Stimulated activated CD4-positive, alpha-beta T cell treated with anti-CD3 and anti-CD28 coated beads, Interleukin-2, amount 100 ng/mL, for 24 hours (primary cell): Measurements from ENCODE around the gene PSMA7.
A peak's percentile ranks its signal among the peaks of the same experiment; 100 is the strongest.
"Not testable (repeated sequence)": the region's sequence is repeated elsewhere in the genome, so short reads cannot be mapped to it uniquely, and the experiment has no call there.

Experiments
- DNase-seq, 2 donors: peaks; one replicate each; pipeline ENCODE4 v3.0.0-alpha.2; 2020

Gene PSMA7

DNA sequence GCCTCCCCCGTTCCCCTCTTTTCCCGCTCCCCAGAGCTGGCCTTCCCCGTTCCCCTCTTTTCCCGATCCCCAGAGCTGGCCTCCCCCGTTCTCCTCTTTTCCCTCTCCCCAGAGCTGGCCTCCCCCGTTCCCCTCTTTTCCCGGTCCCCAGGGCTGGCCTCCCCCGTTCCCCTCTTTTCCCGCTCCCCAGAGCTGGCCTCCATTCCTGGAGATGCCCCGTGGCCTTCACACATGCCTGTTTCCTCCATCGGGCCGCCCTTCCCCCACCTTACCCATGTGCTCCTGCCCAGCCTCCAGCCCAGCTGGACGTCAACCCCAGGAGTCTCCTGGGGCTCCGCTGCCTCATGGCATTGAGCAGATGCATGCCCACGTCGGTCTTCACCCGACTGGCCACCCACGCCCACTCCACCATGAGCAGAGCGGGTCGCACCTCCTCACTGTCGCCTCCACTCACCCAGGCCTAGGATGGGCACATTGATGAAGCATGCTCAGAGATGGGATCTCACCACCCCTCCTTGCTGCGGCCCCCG lies 8.7 kb upstream of the PSMA7 start:
- no peak for DNase-seq

DNA sequence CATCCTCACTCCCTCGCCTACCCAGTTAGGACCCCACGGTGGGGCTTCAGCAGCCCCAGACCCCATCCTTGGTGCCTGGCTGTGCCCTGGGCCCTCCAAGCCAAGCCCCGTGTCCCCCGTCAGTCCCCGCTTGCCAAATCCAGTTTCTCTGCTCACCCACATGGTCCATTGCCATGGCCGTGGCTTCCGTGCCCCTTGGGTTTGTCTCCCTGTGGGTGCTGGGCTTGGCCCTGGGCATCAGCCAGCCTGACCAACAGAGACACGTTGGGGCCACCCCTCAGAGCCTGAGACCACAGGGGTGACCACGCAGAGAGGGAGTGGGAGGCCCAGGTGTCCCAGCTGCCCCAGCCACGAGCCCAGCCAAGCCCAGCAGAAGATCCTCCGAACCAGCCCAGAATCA lies 8.0 kb upstream of the PSMA7 start:
- DNase-seq, result no peak

DNA sequence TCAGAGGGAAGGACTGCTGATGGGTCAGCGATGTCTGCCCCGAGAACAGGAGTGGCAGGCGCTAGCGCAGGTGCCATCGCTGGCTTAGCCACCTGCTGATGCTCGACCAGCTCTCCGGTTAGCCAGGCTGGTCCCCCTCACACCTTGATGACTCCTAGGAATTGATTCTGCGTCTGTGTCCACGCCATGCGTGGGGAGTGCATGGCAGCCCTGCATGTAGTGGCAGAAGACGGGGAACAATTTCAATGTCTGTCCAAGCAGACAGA lies 7.0 kb upstream of the PSMA7 start:
- no peak for DNase-seq

DNA sequence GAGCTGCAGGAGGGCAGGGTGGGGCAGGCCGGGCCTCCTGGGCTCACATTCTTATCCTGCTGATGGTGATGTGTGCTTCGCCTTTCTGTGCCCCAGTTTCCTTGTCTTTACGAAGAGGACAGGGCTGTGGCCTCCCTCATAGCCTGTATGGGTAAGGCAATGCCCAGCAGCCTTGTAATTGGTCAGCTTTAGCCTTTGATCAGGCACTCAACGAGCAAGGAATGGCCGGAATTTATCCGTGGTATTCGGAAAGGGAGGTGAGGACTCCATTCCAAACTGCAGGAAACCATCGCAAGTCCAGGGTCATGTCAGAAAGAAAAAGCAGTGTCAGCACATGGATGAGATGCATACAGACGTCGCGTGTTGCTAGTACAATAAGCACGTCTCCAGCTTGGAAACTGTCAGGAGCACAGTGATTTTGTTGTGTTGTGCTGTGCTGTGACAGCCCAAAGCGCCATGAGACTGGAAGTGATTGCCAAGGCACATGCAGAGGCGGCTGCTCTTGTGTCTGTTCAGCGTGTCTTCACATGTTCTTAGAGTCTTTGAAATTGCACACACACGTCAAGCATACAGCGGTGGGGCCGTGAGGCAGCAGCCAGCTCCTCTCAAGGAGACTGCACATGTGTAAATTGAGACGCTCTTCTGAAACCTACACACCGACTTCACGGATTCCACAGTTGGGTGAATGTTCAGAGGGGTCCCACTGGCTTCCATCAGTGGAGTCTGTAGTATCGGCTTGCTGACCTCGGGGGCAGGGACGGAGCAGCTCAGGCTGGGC lies 6.5 kb upstream of the PSMA7 start:
- no peak for DNase-seq

DNA sequence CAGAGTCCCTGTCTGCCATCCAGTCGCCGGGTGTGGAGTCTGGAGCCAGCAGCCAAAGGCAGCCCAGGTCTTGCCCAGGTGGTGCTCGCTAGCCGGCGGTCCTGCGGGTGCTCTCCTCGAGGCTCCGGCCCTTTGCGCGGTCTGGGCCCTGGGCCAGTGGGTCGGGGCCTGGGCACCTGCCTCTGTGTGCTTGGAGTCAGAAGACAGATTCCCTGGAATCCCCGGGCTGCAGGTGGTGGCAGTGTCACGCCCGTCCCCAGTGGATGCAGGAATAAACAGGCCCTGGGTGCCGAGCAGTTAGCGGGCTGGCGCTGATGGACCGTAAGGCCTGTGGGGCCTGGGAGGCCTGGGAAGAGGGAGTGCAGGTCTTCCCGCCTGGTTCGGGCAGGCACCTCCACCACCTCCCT lies 5.7 kb upstream of the PSMA7 start:
- no peak for DNase-seq

DNA sequence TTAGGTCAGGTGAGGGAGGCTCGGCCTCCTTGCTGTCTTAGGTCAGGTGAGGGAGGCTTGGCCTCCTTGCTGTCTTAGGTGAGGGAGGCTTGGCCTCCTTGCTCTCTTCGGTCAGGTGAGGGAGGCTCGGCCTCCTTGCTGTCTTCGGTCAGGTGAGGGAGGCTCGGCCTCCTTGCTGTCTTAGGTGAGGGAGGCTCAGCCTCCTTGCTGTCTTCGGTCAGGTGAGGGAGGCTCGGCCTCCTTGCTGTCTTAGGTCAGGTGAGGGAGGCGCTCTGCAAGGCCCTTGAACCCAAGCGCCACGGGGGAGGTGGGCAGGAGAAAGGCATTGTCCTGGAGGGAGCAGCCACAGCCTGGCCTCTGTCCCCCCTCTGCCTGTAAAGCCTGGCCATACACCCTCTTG lies 5.2 kb upstream of the PSMA7 start:
- not testable (repeated sequence) for DNase-seq

DNA sequence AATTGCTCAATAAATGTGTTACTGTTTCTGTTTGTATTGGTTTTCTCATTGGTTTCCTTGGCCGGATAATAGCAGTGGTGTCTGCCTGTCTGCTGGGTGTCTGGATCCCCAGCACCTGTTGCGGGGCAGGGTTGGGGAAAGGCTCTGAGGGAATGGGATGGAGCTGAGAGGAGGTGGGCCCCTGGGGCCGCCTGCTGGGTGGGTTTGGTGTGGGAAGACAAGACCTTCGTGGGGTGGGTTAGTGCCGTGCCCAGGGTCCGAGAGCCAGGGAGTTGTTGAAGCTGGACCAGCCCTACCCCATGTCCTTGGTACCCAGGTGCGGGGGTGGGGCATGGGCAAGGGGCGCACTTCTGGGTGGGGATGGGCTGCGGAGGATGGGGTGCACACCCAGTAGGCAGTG lies 4.3 kb upstream of the PSMA7 start:
- DNase-seq, result no peak

DNA sequence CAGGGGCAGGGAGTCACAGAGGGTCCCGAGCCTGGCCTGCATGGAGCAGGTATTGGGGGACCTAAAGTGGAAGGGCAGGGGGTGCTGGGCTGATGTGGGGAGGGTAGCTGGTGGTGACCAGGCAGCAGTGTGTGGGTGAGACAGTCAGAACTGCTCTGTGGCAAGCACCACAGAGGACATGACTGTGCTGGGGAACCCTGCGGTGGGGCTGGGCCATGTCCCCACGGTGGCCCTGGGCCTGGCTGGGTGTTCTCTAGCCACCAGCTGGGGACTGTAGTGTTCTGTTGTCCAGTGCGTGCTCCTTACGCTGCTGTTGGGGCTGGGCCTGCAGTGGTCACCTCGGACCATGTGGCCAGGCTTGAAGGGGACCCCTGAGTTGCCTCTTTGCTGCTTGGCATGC lies 3.9 kb upstream of the PSMA7 start:
- no peak for DNase-seq

DNA sequence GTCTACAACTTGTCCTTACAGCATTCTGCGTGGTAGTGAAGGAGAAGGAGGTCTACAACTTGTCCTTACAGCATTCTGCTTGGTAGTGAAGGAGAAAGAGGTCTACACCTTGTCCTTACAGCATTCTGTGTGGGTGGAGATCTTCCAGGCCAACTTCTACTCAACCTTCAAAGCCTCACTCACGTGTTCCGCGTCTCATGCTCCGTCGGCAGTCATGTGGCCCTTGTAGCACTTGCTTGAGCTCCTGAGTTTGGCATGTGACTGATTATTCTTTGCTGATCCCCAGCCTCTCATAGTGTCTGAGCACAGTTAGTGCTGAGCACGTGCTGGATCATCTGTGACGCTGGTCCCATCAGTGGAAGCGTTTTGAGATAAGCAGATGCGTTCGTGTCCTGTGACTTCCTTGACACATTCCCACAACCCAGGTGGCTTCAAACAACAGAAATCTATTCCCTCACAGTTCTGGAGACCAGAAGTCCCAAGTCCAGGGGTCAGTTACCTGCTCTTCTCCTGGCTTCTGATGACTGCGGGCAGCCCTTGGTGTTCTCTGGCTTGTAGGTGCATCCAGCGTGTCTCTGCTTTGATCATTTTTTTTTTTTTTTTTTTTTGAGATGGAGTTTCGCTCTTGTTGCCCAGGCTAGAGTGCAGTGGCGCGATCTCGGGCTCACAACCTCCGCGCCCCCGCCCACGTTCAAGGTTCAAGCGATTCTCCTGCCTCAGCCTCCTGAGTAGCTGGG lies 3.0 kb upstream of the PSMA7 start:
- no peak for DNase-seq

DNA sequence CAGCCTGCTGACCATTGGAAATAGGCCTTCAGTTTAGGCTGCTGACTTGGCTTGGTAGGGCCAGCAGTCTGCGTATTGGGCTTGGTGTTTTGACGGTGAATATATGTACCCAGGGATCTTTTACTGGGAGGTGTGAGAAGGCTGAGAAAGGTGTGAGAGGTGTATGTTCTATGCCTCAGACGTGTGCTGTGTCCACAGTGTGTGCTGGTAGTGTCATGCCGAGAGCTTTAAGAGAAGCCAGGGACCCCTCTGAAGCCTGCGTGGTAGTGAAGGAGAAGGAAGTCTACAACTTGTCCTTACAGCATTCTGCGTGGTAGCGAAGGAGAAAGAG lies 2.5 kb upstream of the PSMA7 start:
- no peak for DNase-seq

DNA sequence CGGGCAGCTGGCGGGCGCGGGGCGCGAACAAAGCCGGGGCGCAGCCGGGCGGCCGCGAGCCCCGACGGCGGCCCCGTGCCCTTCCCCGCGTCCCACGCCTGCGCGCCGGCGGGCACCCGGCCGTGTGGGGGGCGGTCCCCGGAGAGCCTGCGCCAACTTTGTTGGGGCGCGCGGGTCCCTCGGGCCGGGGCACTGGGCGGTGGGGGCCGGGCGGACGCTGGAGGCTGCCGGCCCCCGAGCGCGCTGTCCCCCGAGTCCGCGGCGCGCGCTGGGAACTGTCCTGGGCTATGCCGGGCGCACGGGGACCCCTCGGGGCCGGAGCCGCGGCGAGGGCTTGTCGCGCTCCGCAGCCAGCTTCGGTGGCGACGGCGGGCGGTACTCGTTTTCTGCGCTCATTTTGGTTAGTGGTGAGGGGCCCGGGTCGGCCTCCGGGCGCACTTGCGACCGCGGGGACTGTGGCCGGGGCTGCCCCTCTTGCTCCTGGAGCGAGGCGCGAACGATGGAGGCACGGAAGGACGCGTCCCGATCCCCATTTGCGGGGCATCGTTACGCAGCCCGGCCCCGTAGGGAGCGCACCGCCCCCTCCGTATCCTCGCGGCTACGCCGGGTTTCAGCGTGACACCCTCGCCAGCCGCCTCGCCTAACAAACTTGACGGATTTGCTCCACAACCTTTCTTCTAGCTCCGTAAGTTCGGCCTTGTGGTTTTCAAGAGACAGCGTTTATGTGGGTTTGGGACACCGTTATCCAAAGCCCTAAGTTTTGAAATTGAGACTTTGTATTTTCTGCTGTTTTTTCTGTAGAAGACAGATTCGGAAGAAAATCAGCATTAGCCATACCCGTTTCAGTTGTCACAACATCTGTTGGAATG lies 997 bp upstream of the PSMA7 start:
- DNase-seq, result peak; percentile 70 to 75

DNA sequence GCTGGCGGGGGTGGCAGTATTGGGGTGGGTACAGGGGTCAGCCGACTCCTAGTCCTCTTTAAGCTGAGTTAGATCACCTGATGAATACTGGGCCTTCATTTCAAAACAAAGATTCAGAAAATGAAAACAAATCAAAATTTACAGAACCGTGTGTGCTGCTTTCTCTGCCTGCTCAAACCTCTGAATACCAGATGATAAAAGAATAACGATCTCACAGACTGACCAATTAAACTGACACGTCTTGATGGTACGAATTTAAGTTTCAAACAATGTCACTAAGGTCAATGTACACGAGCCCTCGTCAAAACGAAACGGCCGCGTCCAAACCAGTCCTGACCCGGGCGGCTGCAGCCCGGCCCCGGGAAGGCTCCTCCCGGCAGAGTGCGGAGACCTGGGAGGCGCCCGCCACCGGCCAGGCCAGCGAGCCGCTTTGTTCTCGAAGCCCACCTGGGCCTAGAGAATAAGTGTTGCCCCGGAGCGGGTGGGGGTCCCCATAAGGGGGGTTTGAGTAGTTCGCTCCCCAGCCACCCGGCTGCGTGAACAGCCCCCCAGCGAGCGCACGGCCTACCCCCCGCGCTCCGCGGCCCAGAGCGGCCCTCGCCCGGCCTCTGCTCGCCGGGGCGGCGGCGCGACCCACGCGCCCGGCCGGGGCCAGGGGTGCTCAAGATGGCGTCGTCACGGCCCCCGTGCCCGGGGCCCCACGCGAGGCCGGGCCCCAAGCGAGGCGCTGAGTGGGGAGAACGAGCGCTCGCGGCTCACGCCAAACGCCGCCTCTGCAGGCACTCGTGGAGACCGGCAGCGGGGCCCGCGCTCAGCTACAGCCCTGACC lies 728 bp downstream of the PSMA7 start:
- peak; percentile 32 to 37 for DNase-seq

DNA sequence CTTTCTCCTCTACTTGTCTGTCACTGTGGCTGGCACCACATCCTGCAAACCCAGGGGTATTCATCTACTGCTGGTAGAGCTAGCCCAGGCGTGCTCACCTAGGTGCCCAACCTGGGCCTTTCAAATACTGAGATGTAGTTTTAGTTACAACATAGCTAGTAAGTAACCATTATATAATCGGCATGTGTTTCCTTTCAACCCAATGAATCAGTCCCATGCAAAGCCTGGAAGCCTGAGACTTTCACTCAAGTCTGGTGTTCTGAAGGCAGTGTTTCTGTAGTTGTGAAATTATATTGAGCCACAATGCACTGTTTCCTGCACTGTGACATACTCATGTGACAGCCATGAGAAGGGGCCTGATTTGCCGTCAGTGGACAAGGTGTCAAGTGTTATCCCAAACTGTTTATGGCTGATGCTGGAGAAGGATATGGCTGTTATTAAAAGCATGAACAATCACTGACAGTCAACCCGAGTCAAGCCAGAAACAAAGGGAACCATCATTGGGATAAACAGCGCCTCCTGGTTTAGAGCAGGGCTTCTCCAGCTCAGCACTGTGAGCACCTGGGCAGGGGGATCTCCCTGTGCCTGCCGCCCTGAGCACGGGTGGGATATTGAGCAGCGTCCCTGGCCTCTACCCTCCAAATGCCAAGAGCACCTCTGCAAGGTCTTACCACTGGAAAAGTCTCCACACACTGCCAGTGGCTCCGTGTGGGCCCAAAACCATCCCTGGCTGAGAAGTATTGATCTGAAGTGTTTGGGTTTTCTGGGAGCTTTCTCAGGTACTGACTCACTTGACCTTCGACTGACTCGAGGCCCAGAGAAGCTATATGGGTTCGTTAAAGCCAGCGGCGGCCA lies 1.6 kb downstream of the PSMA7 start:
- peak; percentile 32 to 34 for DNase-seq

DNA sequence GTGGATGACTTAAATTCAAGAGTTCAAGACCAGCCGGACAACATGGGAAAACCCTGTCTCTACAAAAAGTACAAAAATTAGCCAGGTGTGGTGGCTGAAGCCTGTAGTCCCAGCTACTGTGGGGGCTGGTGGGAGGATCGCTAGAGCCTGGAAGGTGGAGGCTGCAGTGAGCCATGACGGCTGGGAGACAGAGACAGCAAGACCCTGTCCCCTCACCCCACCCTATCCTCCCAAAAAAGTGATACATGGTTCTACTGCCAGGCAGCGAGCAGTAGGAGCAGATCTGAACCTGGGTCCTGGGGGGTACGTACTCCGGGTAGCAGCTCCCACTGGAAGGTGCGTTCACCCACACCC lies 2.2 kb downstream of the PSMA7 start:
- no peak for DNase-seq

DNA sequence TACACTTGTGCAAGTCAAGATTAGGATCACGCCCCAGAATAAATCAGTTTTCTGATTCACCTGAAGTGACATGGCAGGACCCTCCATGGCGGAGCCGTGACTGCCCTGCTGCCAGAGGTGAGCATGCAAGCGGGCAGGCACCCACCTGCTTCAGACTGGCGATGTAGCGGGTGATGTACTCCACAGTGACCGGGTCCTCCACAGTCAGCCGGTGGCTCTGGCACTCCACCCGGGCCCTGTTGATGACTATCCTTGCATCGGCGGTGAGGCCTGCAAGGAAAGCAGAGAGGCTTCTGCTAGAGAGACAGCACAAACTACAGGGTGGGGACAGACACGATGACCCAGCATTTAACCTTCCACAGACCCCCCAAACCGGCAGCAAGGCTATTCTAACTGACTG lies 3.6 kb downstream of the PSMA7 start:
- DNase-seq, result no peak

DNA sequence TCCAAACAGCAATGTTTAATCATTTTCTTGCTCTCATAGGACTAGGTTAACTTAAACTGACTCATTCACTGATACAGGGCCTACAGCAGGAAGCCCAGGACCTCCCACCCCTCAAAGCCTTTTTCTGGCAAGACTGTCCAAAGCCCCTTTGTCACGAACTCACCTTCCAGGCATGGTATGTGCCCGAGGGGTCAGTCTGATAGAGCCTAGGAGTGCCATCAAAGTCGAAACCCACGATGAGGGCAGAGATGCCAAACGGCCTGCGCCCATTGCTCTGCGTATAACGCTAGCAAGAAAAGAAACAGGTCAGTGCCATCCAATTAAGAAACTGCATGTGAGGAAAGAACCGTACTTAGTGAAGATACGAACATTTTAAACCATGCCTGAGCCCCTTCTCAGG lies 4.3 kb downstream of the PSMA7 start:
- no peak for DNase-seq

DNA sequence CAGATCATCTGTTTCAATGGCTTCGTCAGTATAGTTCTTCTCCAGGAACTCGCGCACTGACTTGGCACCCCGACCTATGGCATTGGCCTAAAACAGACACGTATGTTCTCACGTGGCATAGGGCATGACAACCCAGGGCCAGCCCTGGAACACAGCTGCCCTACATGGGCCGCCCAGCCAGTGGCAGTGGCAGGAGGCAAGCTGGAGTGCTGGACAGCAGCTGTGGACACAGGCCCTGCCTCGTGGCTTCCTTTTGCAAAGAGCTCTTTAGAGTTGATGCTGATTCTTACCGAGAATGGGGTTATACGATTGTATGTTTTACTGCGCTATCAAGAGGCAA lies 5.0 kb downstream of the PSMA7 start:
- no peak for DNase-seq

DNA sequence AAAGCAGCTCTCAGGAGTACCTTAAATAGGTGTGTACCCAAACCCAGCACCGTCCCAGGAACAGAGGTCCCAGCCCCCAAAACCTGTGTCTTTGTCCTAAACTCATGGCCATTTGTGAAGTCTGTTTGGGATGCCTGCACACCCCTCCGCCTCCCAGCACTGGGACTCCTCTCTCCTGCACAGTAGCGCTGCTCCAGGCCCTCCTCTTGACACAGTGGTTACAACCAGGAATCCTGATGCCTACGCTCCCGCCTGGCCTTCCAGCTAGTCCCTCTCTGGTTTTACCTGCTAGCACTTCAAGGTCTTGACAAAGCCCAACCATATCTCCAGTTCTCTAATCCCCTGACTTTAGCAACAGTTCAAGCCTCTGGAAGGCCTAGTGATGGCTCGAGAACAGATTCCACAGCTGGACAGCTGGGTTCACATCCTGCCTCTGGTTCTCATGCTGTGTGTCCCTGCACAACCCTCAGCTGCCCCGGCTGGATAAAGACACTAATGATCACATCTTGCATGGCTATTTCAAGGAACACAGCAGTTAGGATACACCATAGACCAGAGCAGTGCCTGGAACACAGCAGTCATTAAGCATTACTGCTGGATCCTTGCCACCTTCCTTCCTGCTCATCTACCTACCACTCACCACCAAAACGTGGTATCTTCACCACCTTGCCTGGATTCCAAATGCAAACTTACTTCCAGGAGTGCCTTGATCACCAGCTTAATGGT lies 5.6 kb downstream of the PSMA7 start:
- no peak for DNase-seq

DNA sequence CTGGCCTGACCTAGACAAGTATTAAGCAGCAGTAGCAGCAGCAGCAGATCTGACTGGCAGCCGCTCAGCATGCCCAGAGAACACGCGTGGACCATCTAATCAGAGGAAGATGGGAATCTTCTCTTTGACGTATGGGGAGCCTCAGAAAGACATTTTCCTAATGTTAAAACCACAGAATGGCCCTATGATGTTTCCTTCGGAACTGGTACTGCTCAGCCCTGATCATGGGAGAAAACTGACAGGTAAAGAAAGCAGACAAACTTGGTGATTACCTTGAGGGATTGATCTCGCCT lies 6.2 kb downstream of the PSMA7 start:
- DNase-seq, result no peak

DNA sequence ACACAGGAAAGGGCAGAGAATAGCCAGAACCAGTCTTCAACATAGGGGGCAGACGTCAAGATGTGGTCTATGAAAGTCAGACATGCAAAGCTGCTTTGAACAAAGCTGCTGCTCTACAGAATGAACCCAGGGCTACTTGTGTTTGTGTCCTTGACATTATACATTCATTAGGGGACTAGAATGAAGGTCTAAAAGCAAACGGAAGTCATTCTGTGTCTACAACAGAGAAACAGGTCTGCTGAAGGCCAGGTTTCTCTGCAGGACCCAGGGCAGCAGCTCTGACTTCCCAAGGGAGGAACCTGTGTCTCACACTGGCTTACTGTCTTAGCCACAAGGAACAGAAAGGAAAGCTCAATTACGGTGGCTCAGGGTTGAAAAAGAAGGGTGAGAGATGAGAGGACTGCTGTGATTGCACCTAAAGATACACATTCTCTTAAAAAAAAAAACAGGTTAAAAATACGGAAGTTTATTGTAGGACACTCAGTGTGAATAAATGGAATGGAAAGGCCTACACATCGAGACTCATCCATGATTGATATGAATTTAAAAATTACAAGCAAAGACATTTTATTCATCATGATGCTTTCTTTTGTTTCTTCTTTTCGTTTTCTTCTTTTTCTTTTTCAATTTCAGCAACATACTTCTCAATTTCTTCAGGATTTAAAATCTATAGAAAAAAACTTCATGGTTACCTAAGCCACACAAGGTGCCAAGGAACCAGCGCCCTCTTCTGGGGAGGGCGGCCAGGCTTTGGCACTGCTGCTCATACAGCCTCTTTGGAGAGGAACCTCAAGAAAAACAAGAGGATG lies 6.7 kb downstream of the PSMA7 start:
- peak; percentile 65 to 68 for DNase-seq
